ENCODE data around the gene CENPL. TPM values are rescaled to one million over a fixed set of nuclear protein-coding genes. Genes with fewer than 3 reads are reported as not detected.
A peak's percentile ranks its signal among the peaks of the same experiment; 100 is the strongest.

Gene CENPL
- total and polyA plus RNA-seq, 10 of the 15 experiments (the other 5 are each of a cell fraction or from before 2014, with no cell fraction given): 14.9 to 32.1 (median 24.5) TPM

GRCh38 chr1:173864179-173864867 lies 39.6 kb upstream of the CENPL start:
- peaks cover 4 to 31% of the 10 kb centered on the region in 2 experiments for H3K36me3 ChIP-seq (ENCODE audit: control insufficient read depth in 2 of 2, insufficient read depth in 2 of 2, low read length in 1 of 2)
- FAIRE-seq: peak; percentile 27
- ChIA-PET SMC1A (ENCODE audit: uncharacterized antibody, unreplicated experiment) (interaction anchor here (0.9 to 1.2 kb wide), 5 partner anchors 9 to 155 kb away, joined by 3 to 6 read pairs (median 5); no protein-coding TSS in a partner anchor), POLR2A (interaction anchor here (0.7 to 1.7 kb wide), 4 partner anchors 13 to 44 kb away, joined by 3 to 6 read pairs (median 4); partner anchors contain the start of gene DARS2), RAD21 (ENCODE audit: unreplicated experiment) (interaction anchor here (1.3 kb wide), 1 partner anchor 434 kb away, joined by 3 read pairs; no protein-coding TSS in a partner anchor), CTCF (interaction anchor here (1.1 to 3.9 kb wide), 9 partner anchors 12 to 1122 kb away, joined by 3 to 15 read pairs (median 4); partner anchors contain the start of genes CENPL, DARS2 and KLHL20)
- WGBS (ENCODE audit: insufficient coverage, insufficient replicate concordance, low lambda C conversion rate, missing lambda C conversion rate): 8% methylated on average over 5 of the region's 5 CpGs
- peak overlapping the region; percentile 73 for H3K9ac ChIP-seq (ENCODE audit: control insufficient read depth, insufficient read depth, low read length)
- no peaks in the 10 kb centered on the region for H3K9me3 ChIP-seq (replicated peaks; ENCODE audit: control insufficient read depth, insufficient read depth, low read length)
- ATAC-seq: no peak
- DNase-seq (ENCODE audit: low read depth, low spot score): no peak
- no peaks in the 10 kb centered on the region for H3K27me3 ChIP-seq (replicated peaks in 1 of 2; ENCODE audit: control insufficient read depth in 2 of 2, insufficient read depth in 2 of 2, low read length in 1 of 2)
- H3K79me2 ChIP-seq (ENCODE audit: control insufficient read depth, insufficient read depth, low read length): peaks cover 41% of the 10 kb centered on the region
- no TSS peak for BruUV-seq (replicated peaks)
- H3K4me1 ChIP-seq (ENCODE audit: control insufficient read depth, insufficient read depth, low read length): peaks cover 4% of the 10 kb centered on the region; the same call in 1 of the 2 replicates
- H3K4me3 ChIP-seq: peak overlapping the region; percentile 81
- intact Hi-C loops (cut with micrococcal nuclease; ENCODE audit: unreplicated experiment) (loop anchor here (10.0 kb wide), 2 partner anchors 140 to 350 kb away; no protein-coding TSS in a partner anchor), in situ Hi-C loops (cut with MboI) (no loop called here)
- H2AFZ ChIP-seq (ENCODE audit: control insufficient read depth, low read depth, low read length): no peak overlapping the region
- H3K27ac ChIP-seq (ENCODE audit: control insufficient read depth, insufficient read depth): no peak overlapping the region; the same call in 1 of the 2 replicates
- H3K4me2 ChIP-seq (ENCODE audit: control insufficient read depth, insufficient read depth): peak overlapping the region; percentile 76
- H4K20me1 ChIP-seq (ENCODE audit: control insufficient read depth, insufficient read depth): no peaks in the 10 kb centered on the region
- TF ChIP-seq ATF7 (IDR thresholded peaks at IDR 0.05; ENCODE audit: low read depth) (peak; percentile 63), IKZF1 (conservative IDR thresholded peaks at IDR 0.05) (no peak), NR2C2 (IDR thresholded peaks at IDR 0.05; ENCODE audit: borderline replicate concordance, control insufficient read depth, insufficient read length, low read depth) (no peak), YBX1 (IDR thresholded peaks at IDR 0.05) (no peak), MXI1 (IDR thresholded peaks at IDR 0.05; ENCODE audit: low read depth, low read length) (no peak), CHD2 (IDR thresholded peaks at IDR 0.05; ENCODE audit: borderline replicate concordance, low read depth, low read length) (no peak), TARDBP (IDR thresholded peaks at IDR 0.05; ENCODE audit: borderline replicate concordance) (no peak), CBFB (IDR thresholded peaks at IDR 0.05; ENCODE audit: low read depth) (0 out of 2 replicates have a peak, but pooled peaks have one; percentile 14), NRF1 (conservative IDR thresholded peaks at IDR 0.05; ENCODE audit: low read depth, low read length) (no peak), RELA (IDR thresholded peaks at IDR 0.05; ENCODE audit: borderline replicate concordance, partially characterized antibody) (no peak), CTCF (IDR thresholded peaks at IDR 0.05 in 2 of 3, conservative IDR thresholded peaks at IDR 0.05 in 1 of 3; ENCODE audit: control insufficient read depth in 2 of 3, extremely low read depth in 1 of 3, insufficient read depth in 1 of 3, low read depth in 3 of 3, low read length in 3 of 3) (no peak)
- TF ChIP-seq, protein P1, sequence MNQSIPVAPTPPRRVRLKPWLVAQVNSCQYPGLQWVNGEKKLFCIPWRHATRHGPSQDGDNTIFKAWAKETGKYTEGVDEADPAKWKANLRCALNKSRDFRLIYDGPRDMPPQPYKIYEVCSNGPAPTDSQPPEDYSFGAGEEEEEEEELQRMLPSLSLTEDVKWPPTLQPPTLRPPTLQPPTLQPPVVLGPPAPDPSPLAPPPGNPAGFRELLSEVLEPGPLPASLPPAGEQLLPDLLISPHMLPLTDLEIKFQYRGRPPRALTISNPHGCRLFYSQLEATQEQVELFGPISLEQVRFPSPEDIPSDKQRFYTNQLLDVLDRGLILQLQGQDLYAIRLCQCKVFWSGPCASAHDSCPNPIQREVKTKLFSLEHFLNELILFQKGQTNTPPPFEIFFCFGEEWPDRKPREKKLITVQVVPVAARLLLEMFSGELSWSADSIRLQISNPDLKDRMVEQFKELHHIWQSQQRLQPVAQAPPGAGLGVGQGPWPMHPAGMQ (IDR thresholded peaks at IDR 0.05; ENCODE audit: borderline replicate concordance): no peak

Data from GM12878 (cell line).